DOHH2 (cell line): ENCODE results near the gene TNRC6A.

Experiments
- H3F3A ChIP-seq: fragments of 200-600 bp; sonication (generic), shearing (Covaris generic); 2 replicates; pipeline ENCODE4 v1.6.0; 2016; ENCODE audit warnings: antibody characterized with exemption, mild to moderate bottlenecking; ENCODE audit not compliant: control insufficient read depth, insufficient read depth
- H3K27ac ChIP-seq: fragments of 200-600 bp; sonication (generic); 2 replicates; pipeline ENCODE4 v1.5.1; 2014; ENCODE audit warnings: low read depth, mild to moderate bottlenecking, low read length, moderate library complexity
- H3K27me3 ChIP-seq: fragments of 200-600 bp; sonication (generic); 2 replicates; pipeline ENCODE4 v1.6.1; 2014; ENCODE audit warnings: mild to moderate bottlenecking, low read length, mixed read lengths; ENCODE audit not compliant: control insufficient read depth
- H3K36me3 ChIP-seq: fragments of 200-600 bp; sonication (generic); 2 replicates; pipeline ENCODE4 v1.6.1; 2014; ENCODE audit warnings: mild to moderate bottlenecking, low read length, moderate library complexity, mixed read lengths; ENCODE audit not compliant: control insufficient read depth
- H3K4me1 ChIP-seq: fragments of 200-600 bp; sonication (generic); 2 replicates; pipeline ENCODE4 v1.6.1; 2014; ENCODE audit warnings: mild to moderate bottlenecking, low read length, mixed read lengths; ENCODE audit not compliant: control insufficient read depth
- H3K4me2 ChIP-seq: fragments of 200-600 bp; sonication (generic); 2 replicates; pipeline ENCODE4 v1.6.0; 2014; ENCODE audit warnings: mild to moderate bottlenecking, low read length, moderate library complexity
- H3K4me3 ChIP-seq: fragments of 200-600 bp; sonication (generic); 2 replicates; pipeline ENCODE4 v1.5.1; 2014; ENCODE audit warnings: mild to moderate bottlenecking, low read length, mixed read lengths
- H3K79me2 ChIP-seq: fragments of 200-600 bp; sonication (generic); 2 replicates; pipeline ENCODE4 v1.6.1; 2014; ENCODE audit warnings: mild to moderate bottlenecking, low read length, mixed read lengths; ENCODE audit not compliant: control insufficient read depth
- H3K9me2 ChIP-seq: fragments of 200-600 bp; sonication (generic); replicated peaks from 2 replicates; pipeline ENCODE4 v1.6.1; 2014; ENCODE audit warnings: mild to moderate bottlenecking, low read length, mixed read lengths; ENCODE audit not compliant: control insufficient read depth
- H3K9me3 ChIP-seq: fragments of 200-600 bp; sonication (generic); 2 replicates; pipeline ENCODE4 v1.6.1; 2014; ENCODE audit warnings: antibody characterized with exemption, low read length, mixed read lengths; ENCODE audit not compliant: control insufficient read depth, insufficient read depth
- H4K20me1 ChIP-seq: fragments of 200-600 bp; sonication (generic); 2 replicates; pipeline ENCODE4 v1.6.0; 2014; ENCODE audit warnings: low read depth, mild to moderate bottlenecking, antibody characterized with exemption, low read length, moderate library complexity; ENCODE audit not compliant: control insufficient read depth, insufficient read depth
- EZH2phosphoT487 ChIP-seq: fragments of 200-600 bp; sonication (generic); IDR thresholded peaks from 2 replicates; pipeline ENCODE4 v1.6.1; 2017; ENCODE audit warnings: borderline replicate concordance, mild to moderate bottlenecking, antibody characterized with exemption, low read length, moderate library complexity, mixed read lengths
- TF ChIP-seq, protein P1 (sequence below): fragments of 200-600 bp; sonication (generic); IDR thresholded peaks from one replicate; pipeline ENCODE4 v1.5.1; 2014; ENCODE audit warnings: antibody characterized with exemption, mild to moderate bottlenecking, low read depth, low read length; ENCODE audit not compliant: poor library complexity, severe bottlenecking

TNRC6A gene

GRCh38 chr16:24753000-24753399 lies 23.5 kb downstream of the TNRC6A start:
- no peak for TF ChIP-seq EZH2phosphoT487
- no peak overlapping the region for H3K27ac ChIP-seq
- peaks cover 16% of the 10 kb centered on the region for H3K4me1 ChIP-seq
- no peaks in the 10 kb centered on the region for H3K9me3 ChIP-seq
- H3K4me2 ChIP-seq = no peak overlapping the region
- 0 out of 2 replicates have a peak, but pooled peaks cover 4% of the 10 kb centered on the region for H3F3A ChIP-seq
- H4K20me1 ChIP-seq = peaks cover 8% of the 10 kb centered on the region; the same call in 1 of the 2 replicates
- H3K36me3 ChIP-seq = peaks cover 12% of the 10 kb centered on the region
- no peaks in the 10 kb centered on the region for H3K27me3 ChIP-seq
- no peak overlapping the region for H3K4me3 ChIP-seq
- H3K9me2 ChIP-seq = no peaks in the 10 kb centered on the region
- H3K79me2 ChIP-seq = peaks cover 93% of the 10 kb centered on the region

GRCh38 chr16:24753437-24753836 lies 24.0 kb downstream of the TNRC6A start:
- Histone ChIP-seq H3K4me3 (no peak overlapping the region), H3K4me2 (no peak overlapping the region), H3K9me2 (no peaks in the 10 kb centered on the region), H3K27ac (no peak overlapping the region), H3K9me3 (no peaks in the 10 kb centered on the region), H3K4me1 (peaks cover 16% of the 10 kb centered on the region), H3K27me3 (no peaks in the 10 kb centered on the region), H3F3A (0 out of 2 replicates have a peak, but pooled peaks cover 4% of the 10 kb centered on the region), H4K20me1 (peaks cover 8% of the 10 kb centered on the region; the same call in 1 of the 2 replicates), H3K79me2 (peaks cover 91% of the 10 kb centered on the region), H3K36me3 (peaks cover 15% of the 10 kb centered on the region)
- TF ChIP-seq, protein P1, sequence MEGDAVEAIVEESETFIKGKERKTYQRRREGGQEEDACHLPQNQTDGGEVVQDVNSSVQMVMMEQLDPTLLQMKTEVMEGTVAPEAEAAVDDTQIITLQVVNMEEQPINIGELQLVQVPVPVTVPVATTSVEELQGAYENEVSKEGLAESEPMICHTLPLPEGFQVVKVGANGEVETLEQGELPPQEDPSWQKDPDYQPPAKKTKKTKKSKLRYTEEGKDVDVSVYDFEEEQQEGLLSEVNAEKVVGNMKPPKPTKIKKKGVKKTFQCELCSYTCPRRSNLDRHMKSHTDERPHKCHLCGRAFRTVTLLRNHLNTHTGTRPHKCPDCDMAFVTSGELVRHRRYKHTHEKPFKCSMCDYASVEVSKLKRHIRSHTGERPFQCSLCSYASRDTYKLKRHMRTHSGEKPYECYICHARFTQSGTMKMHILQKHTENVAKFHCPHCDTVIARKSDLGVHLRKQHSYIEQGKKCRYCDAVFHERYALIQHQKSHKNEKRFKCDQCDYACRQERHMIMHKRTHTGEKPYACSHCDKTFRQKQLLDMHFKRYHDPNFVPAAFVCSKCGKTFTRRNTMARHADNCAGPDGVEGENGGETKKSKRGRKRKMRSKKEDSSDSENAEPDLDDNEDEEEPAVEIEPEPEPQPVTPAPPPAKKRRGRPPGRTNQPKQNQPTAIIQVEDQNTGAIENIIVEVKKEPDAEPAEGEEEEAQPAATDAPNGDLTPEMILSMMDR = no peak

DNA sequence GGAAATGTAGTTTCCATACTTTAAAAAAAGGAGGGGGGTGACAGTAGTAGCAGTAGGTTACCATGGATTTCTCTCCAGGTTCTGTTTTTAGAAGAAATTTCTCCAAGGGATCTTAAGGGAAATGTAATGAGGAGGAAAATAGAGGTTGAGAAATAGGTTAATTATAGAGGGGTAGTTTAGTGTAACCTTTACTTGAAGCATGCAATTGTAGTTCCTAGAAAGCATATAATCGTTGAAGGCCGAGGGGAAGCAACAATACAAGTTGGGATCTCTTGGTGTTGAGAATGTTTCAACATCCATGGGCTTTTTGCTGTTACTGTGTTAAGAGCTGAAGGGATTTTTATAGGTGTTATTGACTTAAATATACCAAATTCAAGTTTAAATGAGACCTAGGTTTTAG lies 25.1 kb downstream of the TNRC6A start:
- TF ChIP-seq, protein P1 = no peak
- no peak for TF ChIP-seq EZH2phosphoT487
- Histone ChIP-seq H3K4me3 (no peak overlapping the region), H3K4me1 (peaks cover 16% of the 10 kb centered on the region), H3K36me3 (peaks cover 24% of the 10 kb centered on the region), H3K27ac (no peak overlapping the region), H3K4me2 (no peak overlapping the region), H4K20me1 (peaks cover 8% of the 10 kb centered on the region; the same call in 1 of the 2 replicates), H3K27me3 (no peaks in the 10 kb centered on the region), H3K79me2 (peaks cover 91% of the 10 kb centered on the region), H3K9me2 (no peaks in the 10 kb centered on the region), H3K9me3 (no peaks in the 10 kb centered on the region), H3F3A (0 out of 2 replicates have a peak, but pooled peaks cover 4% of the 10 kb centered on the region)

GRCh38 chr16:24755201-24755874 lies 25.9 kb downstream of the TNRC6A start:
- Histone ChIP-seq H3K4me1 (peaks cover 16% of the 10 kb centered on the region), H3K36me3 (peaks cover 32% of the 10 kb centered on the region), H3F3A (0 out of 2 replicates have a peak, but pooled peaks cover 4% of the 10 kb centered on the region), H3K9me2 (no peaks in the 10 kb centered on the region), H3K9me3 (no peaks in the 10 kb centered on the region), H3K4me2 (no peak overlapping the region), H4K20me1 (peaks cover 8% of the 10 kb centered on the region; the same call in 1 of the 2 replicates), H3K79me2 (peaks cover 90% of the 10 kb centered on the region), H3K27me3 (no peaks in the 10 kb centered on the region), H3K4me3 (no peak overlapping the region), H3K27ac (no peak overlapping the region)
- TF ChIP-seq, protein P1 = no peak
- no peak for TF ChIP-seq EZH2phosphoT487
